DMS114 treated with DMSO at 0.1 percent for 48 hours (cell line): Measurements from ENCODE around the gene PAIP2B.

Experiments used
- DNase-seq: peaks from one replicate; lab custom pipeline; 2025; ENCODE audit not compliant: unreplicated experiment; lab: John Stamatoyannopoulos, UW

PAIP2B gene

DNA sequence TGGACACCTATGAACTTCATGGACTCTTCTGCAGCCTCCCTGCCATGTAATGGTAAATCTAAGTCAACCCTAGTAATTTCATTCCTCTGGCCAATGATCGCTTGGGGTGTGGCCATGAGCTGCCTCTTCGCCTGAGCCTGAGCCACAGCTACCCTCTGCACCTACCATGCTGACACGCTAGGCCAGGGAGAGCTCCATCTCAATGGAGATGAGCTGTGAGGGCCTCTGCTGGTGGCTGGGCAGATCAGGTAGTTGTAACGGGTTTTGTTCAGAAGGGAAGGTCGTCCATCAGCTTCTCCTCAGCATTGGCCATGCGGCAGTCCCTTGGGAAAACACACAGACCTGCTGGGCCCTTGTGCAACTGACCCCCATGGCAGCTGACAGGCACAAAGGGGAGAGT is 72.1 kb downstream of the PAIP2B start:
- DNase-seq = no peak

DNA sequence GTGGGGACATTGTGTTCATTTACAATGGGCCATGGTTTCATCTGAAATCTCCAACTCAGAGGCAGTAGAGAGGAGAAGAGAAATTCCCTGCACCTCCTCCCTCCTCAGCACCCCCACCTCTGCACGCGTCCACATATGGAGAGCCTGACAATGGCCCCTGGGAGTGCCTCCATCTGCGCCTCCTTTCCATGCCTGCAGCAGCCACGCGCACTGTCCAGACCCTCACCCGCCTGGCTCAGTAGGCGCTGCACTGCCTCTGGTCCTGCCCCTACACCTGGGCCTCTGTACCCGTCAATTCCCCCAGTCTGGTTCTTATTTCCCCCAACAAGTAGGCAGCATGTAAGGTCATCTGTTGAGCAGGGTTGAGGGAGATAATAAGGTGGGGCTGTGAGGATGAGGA is 72.6 kb downstream of the PAIP2B start:
- DNase-seq = no peak

DNA sequence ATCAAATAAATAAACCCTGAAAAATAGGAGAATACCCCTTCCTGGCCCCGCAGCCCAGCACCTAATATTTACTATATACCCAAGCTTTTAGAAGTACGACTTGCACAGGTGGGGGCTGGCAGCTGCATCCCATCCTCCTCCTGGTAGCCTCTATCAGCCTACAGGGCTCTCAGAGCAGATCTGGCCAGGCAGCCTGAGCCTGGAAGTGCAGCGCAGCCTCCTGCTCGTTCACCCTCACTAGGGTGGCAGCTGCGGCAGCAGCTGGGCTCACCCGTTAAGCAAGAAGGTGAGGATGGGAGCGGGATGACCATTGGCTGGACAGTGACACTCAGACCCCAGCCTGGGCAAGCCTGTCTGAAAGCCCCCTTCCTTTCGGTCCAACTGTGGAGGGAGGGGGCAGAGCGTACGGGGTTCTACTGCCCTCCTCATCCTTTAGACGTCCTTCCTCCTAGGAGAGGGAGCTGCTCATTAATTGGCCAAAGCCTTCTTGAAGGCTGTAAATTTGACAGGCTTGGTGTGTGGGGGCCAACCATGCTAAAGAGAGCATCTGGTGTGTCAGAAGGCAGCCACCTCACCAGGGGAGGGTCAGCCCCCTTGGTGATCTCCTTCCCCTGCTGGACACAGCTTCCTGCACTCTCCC is 73.2 kb downstream of the PAIP2B start:
- DNase-seq = no peak

- no peak for DNase-seq
Observed at GRCh38 chr2:71151620-71152019, 75.3 kb downstream of the PAIP2B start.

DNA sequence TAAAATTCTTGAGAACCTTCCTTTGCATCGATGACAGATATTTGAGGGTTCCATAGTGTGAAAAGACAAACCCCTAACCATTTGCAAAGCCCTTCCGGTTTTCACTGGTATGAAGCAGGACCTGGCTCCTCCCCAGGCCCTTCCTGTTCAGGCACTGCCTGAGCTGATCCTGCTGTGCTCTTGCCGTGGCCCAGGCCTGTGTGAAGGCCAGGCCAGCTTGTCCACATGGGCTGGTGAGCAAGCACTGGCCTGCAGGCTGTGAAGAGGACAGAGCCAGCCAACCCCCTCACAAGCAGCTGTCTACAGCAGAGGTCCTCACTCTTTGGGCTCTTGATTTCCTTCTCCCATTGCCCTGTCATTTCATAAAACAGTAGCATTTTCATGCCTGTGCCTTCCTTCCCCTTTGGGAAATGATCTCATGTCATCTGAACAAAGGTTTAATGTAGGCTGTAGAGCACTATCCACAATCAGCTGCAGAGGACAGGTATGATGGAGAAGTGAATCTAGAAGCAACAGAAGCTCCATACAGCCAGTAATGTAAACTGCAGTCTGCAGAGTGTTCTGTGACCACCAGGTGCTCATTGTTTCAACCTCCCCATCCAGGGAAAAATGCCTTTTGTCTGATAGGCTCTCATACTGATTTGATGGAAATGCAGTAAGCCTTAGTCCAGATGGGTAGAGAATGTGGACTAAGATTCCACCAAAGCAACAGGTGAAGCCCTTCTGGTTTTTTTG is 76.7 kb downstream of the PAIP2B start:
- no peak for DNase-seq

DNA sequence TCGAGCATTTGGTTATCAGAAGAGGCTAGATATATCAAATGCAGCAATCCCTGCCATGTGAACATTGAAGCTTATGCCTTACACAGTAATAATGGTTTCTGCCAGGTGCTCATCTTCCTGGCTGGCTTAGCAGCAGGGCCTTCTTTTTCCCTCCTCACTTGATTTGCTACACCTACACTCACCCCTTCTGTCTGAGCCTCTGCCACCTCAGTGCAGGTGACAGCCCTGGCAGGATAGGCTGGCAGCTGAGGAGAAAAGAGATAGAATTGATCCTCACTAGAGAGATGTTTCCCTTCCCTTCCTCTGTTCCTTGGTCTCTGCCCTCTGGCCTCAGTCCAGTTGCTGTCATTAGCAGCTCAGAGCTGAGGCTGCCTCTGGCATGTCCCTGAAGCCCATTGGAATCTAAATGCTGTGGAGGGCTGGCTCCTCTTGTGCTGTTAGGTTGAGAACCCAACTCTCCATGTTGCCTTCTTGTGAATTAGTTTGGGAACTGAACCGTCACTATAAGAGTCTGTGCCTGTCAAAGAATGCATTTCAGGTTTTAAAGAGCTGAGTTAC is 78.3 kb downstream of the PAIP2B start:
- no peak for DNase-seq

GRCh38 chr2:71143782-71144181 is 83.1 kb downstream of the PAIP2B start:
- DNase-seq = no peak

DNA sequence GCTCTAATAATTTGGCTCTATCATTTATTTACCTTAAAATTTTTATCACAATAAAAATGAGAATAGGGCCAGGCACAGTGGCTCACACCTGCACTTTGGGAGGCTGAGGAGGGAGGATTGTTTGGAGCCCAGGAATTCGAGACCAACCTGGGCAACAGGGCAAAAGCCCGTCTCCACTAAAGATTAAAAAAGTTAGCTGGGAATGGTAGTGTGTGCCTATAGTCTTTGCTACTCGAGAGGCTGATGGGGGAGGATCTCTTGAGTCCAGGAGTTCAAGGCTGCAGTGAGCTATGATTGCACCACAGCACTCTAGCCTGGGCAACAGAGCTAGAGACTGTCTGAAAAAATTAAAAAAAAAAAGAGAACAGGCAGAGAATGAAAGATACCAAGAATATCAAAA is 90.7 kb downstream of the PAIP2B start:
- no peak for DNase-seq

DNA sequence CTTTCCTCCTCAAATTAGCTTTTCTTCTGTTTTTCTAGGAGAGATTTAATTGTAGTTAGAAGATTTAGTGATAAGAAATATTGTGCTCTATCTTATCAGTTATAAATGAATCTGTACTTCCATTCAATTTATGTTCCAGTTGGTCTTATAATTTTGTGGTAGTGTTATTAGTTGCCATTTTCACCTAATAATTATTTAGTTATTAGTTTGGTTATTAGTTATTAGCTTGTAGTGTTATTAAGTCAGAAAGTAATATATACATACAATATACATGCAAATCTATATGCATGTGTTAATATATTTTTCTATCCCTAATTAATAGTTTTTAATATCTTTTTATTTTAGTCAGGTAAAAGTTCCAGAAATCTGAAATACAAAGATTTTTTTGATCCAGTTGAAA is 93.3 kb downstream of the PAIP2B start:
- no peak for DNase-seq
